Pancreas (tissue), 10 donors: ENCODE results near the gene DMRT3. TPM values are rescaled to one million over a fixed set of nuclear protein-coding genes. Genes with fewer than 3 reads are reported as not detected.

Experiments
- ATAC-seq, 4 donors: fragments of 200-7000 bp; cut with Tn5 transposase; one replicate each; pipeline versions ENCODE4 v1.8.0 to v1.9.1; 2020; ENCODE audit warnings: mild to moderate bottlenecking in 4 of 4, moderate library complexity in 4 of 4
- DNase-seq, 6 donors: peaks; one replicate each; pipeline ENCODE4 v3.0.0-alpha.2; 2020
- FAIRE-seq: peaks from 2 replicates; lab custom pipeline; 2012; peaks lifted over from hg19 to GRCh38; lab: Jason Lieb, UNC
- H3K27ac ChIP-seq, 4 donors: fragments of 200-600 bp; sonication (generic); 1 replicate in 3 of 4; 2 replicates in 1 of 4; pipeline versions ENCODE4 v1.5.0 to v1.8.0; 2020
- H3K27me3 ChIP-seq, 4 donors: fragments of 200-600 bp; one replicate each; pipeline ENCODE4 v1.8.0; 2021
- H3K36me3 ChIP-seq, 3 donors: fragments of 200-600 bp; sonication (generic) in 1 of 3; one replicate each; pipeline versions ENCODE4 v1.5.0 to v1.8.0; 2020 to 2021
- H3K4me1 ChIP-seq, 3 donors: fragments of 200-600 bp; one replicate each; pipeline ENCODE4 v1.8.0; 2021
- H3K4me3 ChIP-seq, 4 donors: fragments of 200-600 bp; sonication (generic) in 2 of 4; one replicate each; pipeline versions ENCODE4 v1.5.0 to v1.8.0; 2020 to 2021
- H3K9me3 ChIP-seq, 4 donors: fragments of 200-600 bp; one replicate each; pipeline ENCODE4 v1.8.0; 2021
- CTCF ChIP-seq, 4 donors: fragments of 200-600 bp; sonication (generic) in 3 of 4; IDR thresholded peaks; one replicate each; pipeline versions ENCODE4 v1.5.0 to v1.8.0; 2021; ENCODE audit warnings: antibody characterized with exemption in 4 of 4
- WGBS, 2 donors: extraction: QIAGEN DNeasy Blood & Tissue Kit; methylation state at CpG; one replicate each; pipeline ENCODE4 v1.1.7; 2013; 5-methylcytosine and 5-hydroxymethylcytosine counted together
- intact Hi-C, 3 donors: fragments of 100-400 bp; cut with DNase I; formaldehyde crosslinking; loops; one replicate each; pipeline versions ENCODE4 v1.11.1 to v1.14.2; 2022
- polyA plus RNA-seq, 2 donors: library from polyadenylated mRNA; stranded (reverse); fragments of 200-250 nt; gene quantifications; one replicate each; pipeline ENCODE4 v1.2.3, GENCODE V29; 2013
- total RNA-seq, 6 donors: library from RNA; stranded (reverse); fragmentation: NEBNext Ultra II Directional in 4 of 6; extraction: Animal tissue kit (Norgen Biotek cat#: 25700) in 4 of 6; gene quantifications; one replicate each; pipeline versions ENCODE4 v1.2.1 to v1.2.4, GENCODE V29; 2021 to 2023
- donor health status: healthy with polysubstance abuse.
- donor health status: DM: no; HTN: no; CAD: no; lungs with moderate emphysema.
- donor health status: DM: no; HTN: no; CAD: no.
- donor health status: control.
- donor health status: control.
- donor health status: Bipolar disorder and iron deficiency.
- donor health status: DM: yes; HTN: yes; CAD: no.
- donor health status: DM: no; HTN: no; CAD: no.
- donor health status: DM: no; HTN: no; CAD: no.
- donor health status: DM: yes; HTN: yes; CAD: no.

Gene DMRT3
- total and polyA plus RNA-seq, 8 donors: not detected

DNA sequence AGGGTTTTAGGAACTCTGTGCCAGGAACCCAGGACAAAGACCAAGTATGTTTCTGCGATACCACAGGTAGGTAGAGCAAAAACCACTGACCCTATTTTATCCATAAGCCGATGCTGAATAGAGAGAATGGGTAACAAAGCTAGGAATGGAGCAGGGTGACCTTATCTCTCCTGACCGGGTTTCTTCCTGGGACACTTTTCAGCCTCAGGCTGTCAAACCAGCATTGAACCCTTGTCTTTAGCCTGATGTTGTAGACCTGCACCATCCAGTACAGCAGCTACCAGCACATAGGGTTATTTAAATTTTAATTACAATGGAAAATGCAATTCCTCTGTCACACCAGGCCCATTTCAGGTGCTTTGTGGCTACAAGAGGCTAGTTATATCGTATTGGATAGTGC, 43.1 kb upstream of the DMRT3 start:
- Histone ChIP-seq H3K9me3 (no peaks in the 10 kb centered on the region), H3K36me3 (no peaks in the 10 kb centered on the region), H3K27ac (no peak overlapping the region), H3K4me1 (no peaks in the 10 kb centered on the region), H3K27me3 (peaks cover 0 to 10% (median 0%) of the 10 kb centered on the region in 4 donors), H3K4me3 (no peak overlapping the region)
- DNase-seq: no peak
- no peak for ATAC-seq
- TF ChIP-seq CTCF (IDR thresholded peaks at IDR 0.05): no peak
- intact Hi-C loops: no loop called here
- WGBS, 2 donors: 83 to 89% methylated on average over 4 of the region's 4 CpGs
- FAIRE-seq: no peak

GRCh38 chr9:935348-935965, 41.0 kb upstream of the DMRT3 start:
- Histone ChIP-seq H3K4me3 (peak overlapping the region in 1 of 4 donors; percentile 3), H3K27ac (no peak overlapping the region), H3K4me1 (no peaks in the 10 kb centered on the region), H3K9me3 (no peaks in the 10 kb centered on the region), H3K36me3 (no peaks in the 10 kb centered on the region), H3K27me3 (peaks cover 0 to 10% (median 2%) of the 10 kb centered on the region in 4 donors)
- WGBS, 2 donors: 14 to 17% methylated on average over 10 of the region's 10 CpGs
- no peak for TF ChIP-seq CTCF (IDR thresholded peaks at IDR 0.05)
- intact Hi-C loops: no loop called here
- DNase-seq: no peak
- no peak for FAIRE-seq
- peak; percentile 38 to 81 (median 74) for ATAC-seq

GRCh38 chr9:942805-943580, 33.5 kb upstream of the DMRT3 start:
- TF ChIP-seq CTCF (IDR thresholded peaks at IDR 0.05): no peak
- Histone ChIP-seq H3K27me3 (peaks cover 0 to 7% (median under 1%) of the 10 kb centered on the region in 4 donors), H3K27ac (no peak overlapping the region), H3K36me3 (no peaks in the 10 kb centered on the region), H3K4me1 (no peaks in the 10 kb centered on the region), H3K9me3 (no peaks in the 10 kb centered on the region), H3K4me3 (no peak overlapping the region)
- WGBS, 2 donors: 36 to 40% methylated on average over 6 of the region's 6 CpGs
- no peak for ATAC-seq
- intact Hi-C loops: no loop called here
- FAIRE-seq: no peak
- DNase-seq: no peak

GRCh38 chr9:947985-948384, 28.5 kb upstream of the DMRT3 start:
- no peak for TF ChIP-seq CTCF (IDR thresholded peaks at IDR 0.05)
- DNase-seq (no peak), FAIRE-seq (no peak), ATAC-seq (no peak)
- Histone ChIP-seq H3K27me3 (peaks cover 0 to 12% (median 0%) of the 10 kb centered on the region in 4 donors), H3K27ac (no peak overlapping the region), H3K36me3 (no peaks in the 10 kb centered on the region), H3K4me3 (no peak overlapping the region), H3K4me1 (no peaks in the 10 kb centered on the region), H3K9me3 (no peaks in the 10 kb centered on the region)
- intact Hi-C loops: no loop called here
- 63 to 74% methylated on average over 3 of the region's 3 CpGs for WGBS, 2 donors

GRCh38 chr9:948497-948896, 28.0 kb upstream of the DMRT3 start:
- whole genome bisulfite sequencing, 2 donors: 79 to 80% methylated on average over 7 of the region's 7 CpGs
- Histone ChIP-seq H3K9me3 (no peaks in the 10 kb centered on the region), H3K27ac (no peak overlapping the region)

More at GRCh38 chr9:948497-948896, 28.0 kb upstream of the DMRT3 start:
- TF ChIP-seq CTCF (IDR thresholded peaks at IDR 0.05): no peak
- no peak for FAIRE-seq
- no peak for ATAC-seq
- intact Hi-C loops: no loop called here
- DNase-seq: no peak
- H3K4me3 ChIP-seq: no peak overlapping the region
- no peaks in the 10 kb centered on the region for H3K36me3 ChIP-seq
- H3K27me3 ChIP-seq: peaks cover 0 to 12% (median 0%) of the 10 kb centered on the region in 4 donors
- H3K4me1 ChIP-seq: no peaks in the 10 kb centered on the region
